PC-3 (cell line): ENCODE data around the gene SPATA18. TPM values are rescaled to one million over a fixed set of nuclear protein-coding genes. Genes with fewer than 3 reads are reported as not detected.

Experiments
- ATAC-seq: fragments of 200-7000 bp; cut with Tn5 transposase; 2 replicates; pipeline ENCODE4 v1.9.1; 2020; ENCODE audit warnings: mild to moderate bottlenecking, moderate library complexity
- BruUV-seq: library from RNA; stranded (reverse); fragments of 400-500 nt; replicated peaks from 2 replicates; lab custom pipeline; 2021; lab: Mats Ljungman, UMichigan
- CTCF ChIA-PET: fragments of 300-600 bp; sonication (Branson Sonifier 250); formaldehyde crosslinking; loops from one replicate; lab custom pipeline; 2022; ENCODE audit warnings: antibody characterized with exemption; lab: Charles Lee
- POLR2A ChIA-PET: fragments of 300-600 bp; sonication (Branson Sonifier 250); formaldehyde crosslinking; loops from one replicate; lab custom pipeline; 2022; ENCODE audit warnings: antibody characterized with exemption; ENCODE audit not compliant: unreplicated experiment; lab: Charles Lee
- DNase-seq: peaks from one replicate; pipeline ENCODE4 v3.0.0-alpha.2; 2015
- H2AFZ ChIP-seq: fragments of 300-600 bp; sonication (generic); 2 replicates; pipeline ENCODE4 v1.6.0; 2016; ENCODE audit warnings: antibody characterized with exemption, low read length
- H3F3A ChIP-seq: fragments of 300-600 bp; sonication (generic); one replicate; pipeline ENCODE4 v1.6.0; 2017; ENCODE audit warnings: antibody characterized with exemption, low read length, control low read depth, mild to moderate bottlenecking; ENCODE audit not compliant: unreplicated experiment
- H3K27ac ChIP-seq: fragments of 300-600 bp; sonication (generic); 2 replicates; pipeline ENCODE4 v1.5.1; 2016; ENCODE audit warnings: mild to moderate bottlenecking, low read length
- H3K27me3 ChIP-seq: fragments of 300-600 bp; sonication (generic); 2 replicates; pipeline ENCODE4 v1.6.1; 2016; ENCODE audit warnings: low read length, mixed read lengths
- H3K36me3 ChIP-seq: fragments of 300-600 bp; sonication (generic); 2 replicates; pipeline ENCODE4 v1.6.1; 2016; ENCODE audit warnings: low read depth, mixed run types, low read length, mixed read lengths
- H3K4me1 ChIP-seq: fragments of 300-600 bp; sonication (generic); 2 replicates; pipeline ENCODE4 v1.5.1; 2016; ENCODE audit warnings: low read length; ENCODE audit not compliant: insufficient read depth
- H3K4me2 ChIP-seq: fragments of 300-600 bp; sonication (generic); 2 replicates; pipeline ENCODE4 v1.6.0; 2016; ENCODE audit warnings: low read length
- H3K4me3 ChIP-seq: fragments of 300-600 bp; sonication (generic); 2 replicates; pipeline ENCODE4 v1.5.1; 2016; ENCODE audit warnings: mild to moderate bottlenecking, low read length, mixed read lengths
- H3K79me2 ChIP-seq: fragments of 300-600 bp; sonication (generic); 2 replicates; pipeline ENCODE4 v1.6.1; 2017; ENCODE audit warnings: low read length, mixed read lengths
- H3K9ac ChIP-seq: fragments of 300-600 bp; sonication (generic); 2 replicates; pipeline ENCODE4 v1.6.0; 2016; ENCODE audit warnings: mild to moderate bottlenecking, low read length
- H3K9me2 ChIP-seq: fragments of 300-600 bp; sonication (generic); replicated peaks from 2 replicates; pipeline ENCODE4 v1.6.1; 2016; ENCODE audit warnings: mixed run types, low read length, mixed read lengths
- H3K9me3 ChIP-seq: fragments of 300-600 bp; sonication (generic); 2 replicates; pipeline ENCODE4 v1.6.1; 2016; ENCODE audit warnings: low read length, mixed read lengths
- H4K20me1 ChIP-seq: fragments of 300-600 bp; sonication (generic); 2 replicates; pipeline ENCODE4 v1.6.1; 2016; ENCODE audit warnings: low read length, mixed read lengths
- EZH2 ChIP-seq: fragments of 300-600 bp; sonication (generic); IDR thresholded peaks from one replicate; pipeline ENCODE4 v1.6.1; 2017; ENCODE audit warnings: antibody characterized with exemption, mild to moderate bottlenecking, low read length; ENCODE audit not compliant: unreplicated experiment
- EZH2phosphoT487 ChIP-seq: fragments of 300-600 bp; sonication (generic); IDR thresholded peaks from 2 replicates; pipeline ENCODE4 v1.6.1; 2018; ENCODE audit warnings: mild to moderate bottlenecking, antibody characterized with exemption, low read length, borderline replicate concordance
- intact Hi-C: fragments of 100-400 bp; cut with micrococcal nuclease; formaldehyde crosslinking; loops from 2 replicates; pipeline ENCODE4 v1.9.0; 2023
- total RNA-seq: library from RNA; depleted of rRNA; stranded (reverse); fragments of >200 nt; gene quantifications from 2 replicates; pipeline ENCODE4 v1.2.3, GENCODE V29; 2014
- TF ChIP-seq, protein P1 (sequence below): fragments of 300-600 bp; sonication (generic); conservative IDR thresholded peaks from 2 replicates; pipeline ENCODE4 v1.5.1; 2017; ENCODE audit warnings: antibody characterized with exemption, low read depth, mild to moderate bottlenecking, low read length

Gene SPATA18
- total RNA-seq, 1 experiment from 2014 or later: not detected

DNA sequence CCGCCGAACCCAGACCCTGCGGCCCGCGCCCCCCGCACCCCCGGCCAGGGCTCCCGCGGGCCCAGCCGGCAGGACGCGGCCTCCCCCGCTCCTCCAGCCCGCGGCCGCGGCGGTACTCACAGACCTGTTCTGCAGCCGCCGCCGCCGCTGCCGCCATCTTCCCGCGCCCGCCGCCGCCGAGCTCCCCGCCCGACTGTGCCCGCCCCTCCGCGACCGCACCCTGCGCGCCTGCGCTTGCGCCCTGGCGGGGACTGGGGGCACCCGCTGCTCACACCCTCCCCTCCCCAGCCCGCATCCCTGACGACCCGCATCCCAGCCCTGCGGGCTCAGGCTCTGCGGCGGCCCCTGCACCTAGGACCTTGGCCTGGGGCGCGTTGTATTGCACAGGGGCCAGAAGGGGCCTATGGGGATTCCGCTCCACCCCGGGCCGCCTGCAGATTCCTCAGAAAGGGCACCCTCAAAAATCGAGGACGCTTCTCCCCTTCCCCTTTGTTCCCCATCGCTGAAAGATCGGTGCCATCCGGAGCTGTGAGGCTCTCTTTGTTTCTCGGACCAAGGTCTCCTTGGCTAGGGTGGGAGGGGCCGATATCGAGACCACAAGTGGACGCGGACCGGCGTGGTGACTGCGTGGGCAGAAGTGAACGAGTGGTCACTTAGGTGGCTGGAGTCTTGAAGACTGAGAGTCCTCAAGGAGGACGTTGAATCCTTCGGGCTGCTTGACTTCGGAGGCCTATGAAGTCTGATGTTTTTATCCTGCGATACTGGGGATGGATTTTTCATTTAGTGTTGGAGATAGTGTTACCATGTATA is 12.8 kb upstream of the SPATA18 start, which contains the start of gene SGCB:
SGCB (minus strand) TSS at position 197 of the 810 bp plus-strand sequence; CDS start at position 157, 40 bp downstream.
- ATAC-seq (peak; percentile 88), DNase-seq (peak; percentile 58)
- Histone ChIP-seq H4K20me1 (no peaks in the 10 kb centered on the region), H3F3A (no peaks in the 10 kb centered on the region), H3K79me2 (peaks cover 40% of the 10 kb centered on the region), H3K4me2 (peak within 1 kb of the TSS; percentile 95), H3K9ac (peak within 1 kb of the TSS; percentile 75), H3K27me3 (no peaks in the 10 kb centered on the region), H3K4me3 (peak within 1 kb of the TSS; percentile 86), H3K27ac (no peak within 1 kb of the TSS), H3K9me3 (no peaks in the 10 kb centered on the region), H3K36me3 (peaks cover 2% of the 10 kb centered on the region; the same call in 1 of the 2 replicates), H3K9me2 (no peaks in the 10 kb centered on the region), H2AFZ (peak within 1 kb of the TSS; percentile 100), H3K4me1 (peaks cover 17% of the 10 kb centered on the region)
- TF ChIP-seq EZH2phosphoT487: no peak
- CTCF ChIA-PET: interaction anchor here (0.8 kb wide), 1 partner anchor 99 kb away, joined by 5 read pairs; no protein-coding TSS in a partner anchor
- BruUV-seq: TSS peak; percentile 35
- intact Hi-C loops: loop anchor here (2.0 to 10.0 kb wide), 2 partner anchors 54 to 136 kb away; no protein-coding TSS in a partner anchor
- POLR2A ChIA-PET: interaction anchor here (1.0 kb wide), 1 partner anchor 9 kb away, joined by 5 read pairs; no protein-coding TSS in a partner anchor

- no peaks in the 10 kb centered on the region for H3K27me3 ChIP-seq
- H3K4me2 ChIP-seq: no peak overlapping the region
- H3K27ac ChIP-seq: no peak overlapping the region
- H3K36me3 ChIP-seq: no peaks in the 10 kb centered on the region
- no peaks in the 10 kb centered on the region for H3F3A ChIP-seq
- ATAC-seq: no peak
- no peak for DNase-seq
- no peaks in the 10 kb centered on the region for H3K79me2 ChIP-seq
- H3K4me3 ChIP-seq: no peak overlapping the region
- no peak for TF ChIP-seq EZH2phosphoT487
- TF ChIP-seq EZH2: no peak
- TF ChIP-seq, protein P1, sequence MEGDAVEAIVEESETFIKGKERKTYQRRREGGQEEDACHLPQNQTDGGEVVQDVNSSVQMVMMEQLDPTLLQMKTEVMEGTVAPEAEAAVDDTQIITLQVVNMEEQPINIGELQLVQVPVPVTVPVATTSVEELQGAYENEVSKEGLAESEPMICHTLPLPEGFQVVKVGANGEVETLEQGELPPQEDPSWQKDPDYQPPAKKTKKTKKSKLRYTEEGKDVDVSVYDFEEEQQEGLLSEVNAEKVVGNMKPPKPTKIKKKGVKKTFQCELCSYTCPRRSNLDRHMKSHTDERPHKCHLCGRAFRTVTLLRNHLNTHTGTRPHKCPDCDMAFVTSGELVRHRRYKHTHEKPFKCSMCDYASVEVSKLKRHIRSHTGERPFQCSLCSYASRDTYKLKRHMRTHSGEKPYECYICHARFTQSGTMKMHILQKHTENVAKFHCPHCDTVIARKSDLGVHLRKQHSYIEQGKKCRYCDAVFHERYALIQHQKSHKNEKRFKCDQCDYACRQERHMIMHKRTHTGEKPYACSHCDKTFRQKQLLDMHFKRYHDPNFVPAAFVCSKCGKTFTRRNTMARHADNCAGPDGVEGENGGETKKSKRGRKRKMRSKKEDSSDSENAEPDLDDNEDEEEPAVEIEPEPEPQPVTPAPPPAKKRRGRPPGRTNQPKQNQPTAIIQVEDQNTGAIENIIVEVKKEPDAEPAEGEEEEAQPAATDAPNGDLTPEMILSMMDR: no peak
- H3K4me1 ChIP-seq: no peaks in the 10 kb centered on the region
- BruUV-seq: no TSS peak
- H2AFZ ChIP-seq: no peak overlapping the region
- no peaks in the 10 kb centered on the region; the same call in 1 of the 2 replicates for H3K9me2 ChIP-seq
- CTCF ChIA-PET: no interaction called here
- no peaks in the 10 kb centered on the region for H4K20me1 ChIP-seq
- intact Hi-C loops: no loop called here
- H3K9ac ChIP-seq: no peak overlapping the region
- H3K9me3 ChIP-seq: no peaks in the 10 kb centered on the region
- POLR2A ChIA-PET: no interaction called here
Observed at GRCh38 chr4:52045028-52045427, 6.1 kb upstream of the SPATA18 start.

- Histone ChIP-seq H3F3A (no peaks in the 10 kb centered on the region), H3K27ac (no peak overlapping the region), H2AFZ (no peak overlapping the region), H3K4me2 (no peak overlapping the region), H3K4me3 (no peak overlapping the region), H3K79me2 (no peaks in the 10 kb centered on the region), H3K9ac (no peak overlapping the region), H4K20me1 (no peaks in the 10 kb centered on the region), H3K36me3 (no peaks in the 10 kb centered on the region), H3K9me2 (no peaks in the 10 kb centered on the region; the same call in 1 of the 2 replicates), H3K27me3 (no peaks in the 10 kb centered on the region), H3K9me3 (no peaks in the 10 kb centered on the region), H3K4me1 (no peaks in the 10 kb centered on the region)
- intact Hi-C loops: no loop called here
- no peak for DNase-seq
- no peak for ATAC-seq
- TF ChIP-seq, protein P1: no peak
- no peak for TF ChIP-seq EZH2
- TF ChIP-seq EZH2phosphoT487: no peak
- ChIA-PET POLR2A (no interaction called here), CTCF (no interaction called here)
- BruUV-seq: no TSS peak
Observed at GRCh38 chr4:52049266-52049665, 1.8 kb upstream of the SPATA18 start.
